ENCODE results near the gene IGSF1. TPM values are rescaled to one million over a fixed set of nuclear protein-coding genes. Genes with fewer than 3 reads are reported as not detected.
"Not testable (repeated sequence)": the region's sequence is repeated elsewhere in the genome, so short reads cannot be mapped to it uniquely, and the experiment has no call there.

Gene IGSF1
- total RNA-seq, 1 experiment from 2014 or later, result 0.14 TPM

- DNase-seq (ENCODE audit: low spot score), result no peak
- in situ Hi-C loops (cut with HindIII; ENCODE audit: low sequenced_read_pairs), result no loop called here
These were observed 11.5 kb downstream of the IGSF1 start for GRCh38 chrX:131277543-131278136.

- in situ Hi-C loops (cut with HindIII; ENCODE audit: low sequenced_read_pairs), result no loop called here
- DNase-seq (ENCODE audit: low spot score), result no peak
These were observed 16.1 kb downstream of the IGSF1 start for GRCh38 chrX:131273011-131273410.

- DNase-seq (ENCODE audit: low spot score), result no peak
- in situ Hi-C loops (cut with HindIII; ENCODE audit: low sequenced_read_pairs), result no loop called here
These were observed 17.3 kb downstream of the IGSF1 start for GRCh38 chrX:131271826-131272225.

- in situ Hi-C loops (cut with HindIII; ENCODE audit: low sequenced_read_pairs), result no loop called here
- DNase-seq (ENCODE audit: low spot score), result no peak
These were observed 17.8 kb downstream of the IGSF1 start for GRCh38 chrX:131271274-131271673.

DNA sequence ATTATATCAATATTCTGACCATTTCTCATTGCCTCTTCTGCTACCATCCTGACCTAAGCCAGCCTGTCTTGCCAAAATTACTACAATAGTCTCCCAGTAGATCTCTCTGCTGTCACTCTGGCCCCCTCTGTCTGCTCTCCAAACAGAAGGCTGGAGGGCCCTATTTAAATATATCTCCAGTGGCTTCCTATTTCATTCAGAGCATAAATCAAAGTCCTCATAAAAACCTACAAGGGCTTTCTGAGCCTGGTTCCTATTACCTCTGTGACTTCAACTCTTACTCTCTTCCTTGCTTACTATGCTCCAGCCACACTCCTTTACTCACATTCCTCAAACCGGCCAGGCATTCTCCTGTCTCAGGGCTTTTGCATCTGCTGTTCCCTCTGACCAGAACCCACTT is 19.0 kb downstream of the IGSF1 start:
- in situ Hi-C loops (cut with HindIII; ENCODE audit: low sequenced_read_pairs), result no loop called here
- DNase-seq (ENCODE audit: low spot score), result no peak

DNA sequence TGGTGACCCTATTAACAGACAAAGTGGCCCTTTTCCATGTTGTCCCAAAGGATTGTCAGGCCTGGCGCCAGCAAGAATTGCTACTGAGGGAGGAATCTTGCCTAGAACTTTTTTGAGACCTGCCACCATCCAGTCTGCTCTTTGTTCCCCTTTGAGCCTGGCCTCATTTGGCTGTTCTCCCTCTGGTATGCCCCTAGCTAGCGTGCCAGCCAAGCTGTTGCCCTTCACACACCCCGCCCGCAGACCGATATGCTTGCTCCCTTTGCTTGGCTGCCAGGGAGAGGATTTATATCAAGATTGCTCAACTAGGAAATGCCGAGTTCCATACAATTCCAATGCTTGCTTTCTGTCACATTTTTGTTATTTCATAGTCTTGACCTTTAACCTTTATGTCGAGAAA is 24.4 kb downstream of the IGSF1 start:
- in situ Hi-C loops (cut with HindIII; ENCODE audit: low sequenced_read_pairs), result no loop called here

DNA sequence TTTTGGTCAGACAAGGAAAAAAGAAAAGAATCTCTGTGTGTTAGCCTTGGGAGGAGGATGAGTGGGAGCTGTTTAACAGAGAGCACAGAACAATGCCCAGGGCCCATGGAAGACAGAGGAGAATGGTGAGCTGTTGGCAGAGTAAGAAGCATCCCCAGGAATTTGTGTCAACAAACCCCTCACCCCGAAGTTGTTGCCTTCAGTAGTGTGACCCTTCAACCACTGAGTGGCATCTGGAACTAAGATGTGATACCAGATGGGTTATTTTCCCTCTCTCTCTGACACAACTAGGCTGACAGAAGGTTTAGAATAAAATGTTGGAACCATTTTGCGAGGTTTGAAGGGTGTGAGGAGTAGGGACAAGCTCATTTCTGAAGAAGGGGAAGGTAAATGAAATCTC is 25.1 kb downstream of the IGSF1 start:
- DNase-seq (ENCODE audit: low spot score), result no peak
- in situ Hi-C loops (cut with HindIII; ENCODE audit: low sequenced_read_pairs), result no loop called here

More for the DNA sequence above, 24.4 kb downstream of the IGSF1 start:
- DNase-seq (ENCODE audit: low spot score), result no peak

GRCh38 chrX:131262738-131263679 is 26.1 kb downstream of the IGSF1 start:
- no peak for DNase-seq (ENCODE audit: low spot score)

DNA sequence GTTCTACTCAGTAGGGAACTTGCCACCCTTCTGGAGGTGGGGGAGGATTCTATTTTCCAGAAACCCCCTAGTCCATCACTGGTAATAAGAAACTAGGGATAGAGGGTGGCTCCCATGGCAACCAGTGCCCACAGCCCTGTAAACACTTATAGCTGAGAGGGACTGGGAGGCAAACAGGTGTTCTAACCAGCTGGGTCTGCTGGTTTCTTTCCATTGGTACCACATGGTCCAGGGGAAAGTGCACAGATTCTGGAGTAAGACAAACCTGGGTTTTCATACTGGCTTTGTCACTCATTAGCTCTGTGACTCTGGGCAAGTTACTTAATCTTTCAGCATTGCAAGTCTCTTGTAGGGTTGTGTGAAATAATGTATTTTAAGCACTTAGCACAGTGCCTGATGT is 26.9 kb downstream of the IGSF1 start:
- no peak for DNase-seq (ENCODE audit: low spot score)
- in situ Hi-C loops (cut with HindIII; ENCODE audit: low sequenced_read_pairs), result no loop called here

More at GRCh38 chrX:131262738-131263679, 26.1 kb downstream of the IGSF1 start:
- in situ Hi-C loops (cut with HindIII; ENCODE audit: low sequenced_read_pairs), result no loop called here

- in situ Hi-C loops (cut with HindIII; ENCODE audit: low sequenced_read_pairs), result no loop called here
- no peak for DNase-seq (ENCODE audit: low spot score)
These were observed 31.7 kb downstream of the IGSF1 start for GRCh38 chrX:131257367-131257766.

GRCh38 chrX:131250984-131251738 is 37.9 kb downstream of the IGSF1 start:
- in situ Hi-C loops (cut with HindIII; ENCODE audit: low sequenced_read_pairs); DNase-seq (ENCODE audit: low spot score): not testable (repeated sequence)

DNA sequence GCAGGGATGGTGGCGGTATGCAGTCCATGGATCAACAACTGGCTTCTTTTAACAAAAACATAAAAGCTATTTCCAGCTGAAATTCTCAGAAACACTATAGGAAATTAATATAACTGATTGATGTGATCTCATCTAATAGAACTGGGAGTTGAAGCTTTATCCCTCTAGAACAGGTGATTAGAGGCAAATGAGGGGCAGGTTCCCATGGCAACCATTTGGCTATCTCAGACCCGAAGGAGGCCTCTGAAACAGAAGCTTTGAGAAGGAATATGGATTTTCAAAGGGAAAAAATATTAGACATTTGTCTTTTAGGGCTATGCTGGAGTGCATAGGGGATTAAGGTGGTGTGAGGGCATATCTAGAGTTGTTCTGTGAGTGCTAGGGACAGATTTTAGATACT is 50.0 kb downstream of the IGSF1 start:
- in situ Hi-C loops (cut with HindIII; ENCODE audit: low sequenced_read_pairs), result no loop called here
- DNase-seq (ENCODE audit: low spot score), result no peak

- DNase-seq (ENCODE audit: low spot score), result no peak
- in situ Hi-C loops (cut with HindIII; ENCODE audit: low sequenced_read_pairs), result no loop called here
These were observed 51.7 kb downstream of the IGSF1 start for GRCh38 chrX:131237363-131237762.

- in situ Hi-C loops (cut with HindIII; ENCODE audit: low sequenced_read_pairs), result no loop called here
- no peak for DNase-seq (ENCODE audit: low spot score)
These were observed 53.1 kb downstream of the IGSF1 start for GRCh38 chrX:131235768-131236545.

- DNase-seq (ENCODE audit: low spot score), result no peak
- in situ Hi-C loops (cut with HindIII; ENCODE audit: low sequenced_read_pairs), result no loop called here
These were observed 61.5 kb downstream of the IGSF1 start for GRCh38 chrX:131227608-131228007.

- no peak for DNase-seq (ENCODE audit: low spot score)
- in situ Hi-C loops (cut with HindIII; ENCODE audit: low sequenced_read_pairs), result no loop called here
These were observed 62.5 kb downstream of the IGSF1 start for GRCh38 chrX:131226591-131226990.

- in situ Hi-C loops (cut with HindIII; ENCODE audit: low sequenced_read_pairs), result no loop called here
- no peak for DNase-seq (ENCODE audit: low spot score)
These were observed 64.0 kb downstream of the IGSF1 start for GRCh38 chrX:131225078-131225477.

Data from G401 (cell line).